HG03025 (cell line): ENCODE data around the gene ATG7.
"Not testable (repeated sequence)": the region's sequence is repeated elsewhere in the genome, so short reads cannot be mapped to it uniquely, and the experiment has no call there.

Experiments
- ATAC-seq: cut with Tn5 transposase; IDR thresholded peaks from one replicate; pipeline ENCODE4 v1.9.1; 2021; ENCODE audit warnings: mild to moderate bottlenecking, moderate library complexity; ENCODE audit not compliant: unreplicated experiment, low FRiP score

Gene ATG7

DNA sequence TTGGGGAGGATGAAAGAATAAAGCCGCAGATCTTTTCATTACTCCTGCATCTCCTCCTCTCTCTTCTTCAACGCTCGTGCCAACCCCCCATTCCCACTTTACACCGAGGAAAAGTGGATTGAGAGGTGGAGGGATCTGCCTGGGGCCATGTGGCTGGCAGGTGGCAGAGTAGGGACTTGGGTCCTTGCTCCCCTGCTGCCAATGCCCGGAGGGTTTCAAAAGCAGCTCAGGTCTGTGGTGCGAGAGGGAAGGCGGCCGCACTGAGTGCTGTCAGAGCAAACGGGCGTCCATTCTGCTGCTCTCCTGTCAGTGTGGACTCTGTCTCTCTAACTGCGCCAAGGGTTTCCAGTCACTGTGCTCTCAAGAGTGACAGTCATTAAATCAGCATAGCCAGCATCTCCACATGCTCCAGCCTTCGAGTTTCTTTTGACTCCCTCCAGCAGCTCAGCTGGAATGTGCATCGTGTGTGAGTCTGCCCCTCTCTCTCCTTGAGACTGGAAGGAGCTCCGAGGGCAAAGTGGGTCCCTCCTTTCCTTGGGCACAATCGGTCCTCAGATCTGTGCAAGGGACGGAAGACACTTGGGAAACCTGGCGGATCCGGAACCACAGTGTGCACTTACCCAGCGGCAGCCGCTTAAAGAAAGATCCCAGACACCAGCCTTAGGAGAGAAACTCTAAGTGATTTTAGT, 302.9 kb downstream of the ATG7 start:
- ATAC-seq: no peak

DNA sequence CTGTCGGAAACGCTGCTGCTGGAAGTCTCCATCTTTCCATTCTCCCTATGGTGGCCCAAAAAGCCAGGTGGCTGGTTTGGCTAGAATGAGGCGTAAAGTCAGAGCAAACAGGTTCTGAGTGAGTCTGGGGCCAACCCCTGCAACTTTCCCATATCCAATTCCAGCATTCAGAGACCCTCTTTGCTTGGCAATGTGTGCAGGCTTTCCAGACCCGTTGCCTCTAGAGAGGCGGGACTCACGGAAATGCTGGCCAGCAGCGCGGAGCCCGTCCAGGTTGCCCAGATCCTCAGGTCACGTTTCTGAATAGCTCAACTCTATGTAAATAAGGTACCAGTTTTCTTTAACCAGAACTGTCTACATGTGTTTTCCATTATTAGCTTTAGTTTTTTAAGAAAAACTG, 303.5 kb downstream of the ATG7 start:
- ATAC-seq: no peak

GRCh38 chr3:11576453-11576852, 304.3 kb downstream of the ATG7 start:
- no peak for ATAC-seq

GRCh38 chr3:11578169-11578568, 306.0 kb downstream of the ATG7 start:
- no peak for ATAC-seq

- no peak for ATAC-seq
Observed at GRCh38 chr3:11580645-11581044, 308.4 kb downstream of the ATG7 start.

GRCh38 chr3:11581237-11582190, 309.3 kb downstream of the ATG7 start:
- ATAC-seq: no peak

DNA sequence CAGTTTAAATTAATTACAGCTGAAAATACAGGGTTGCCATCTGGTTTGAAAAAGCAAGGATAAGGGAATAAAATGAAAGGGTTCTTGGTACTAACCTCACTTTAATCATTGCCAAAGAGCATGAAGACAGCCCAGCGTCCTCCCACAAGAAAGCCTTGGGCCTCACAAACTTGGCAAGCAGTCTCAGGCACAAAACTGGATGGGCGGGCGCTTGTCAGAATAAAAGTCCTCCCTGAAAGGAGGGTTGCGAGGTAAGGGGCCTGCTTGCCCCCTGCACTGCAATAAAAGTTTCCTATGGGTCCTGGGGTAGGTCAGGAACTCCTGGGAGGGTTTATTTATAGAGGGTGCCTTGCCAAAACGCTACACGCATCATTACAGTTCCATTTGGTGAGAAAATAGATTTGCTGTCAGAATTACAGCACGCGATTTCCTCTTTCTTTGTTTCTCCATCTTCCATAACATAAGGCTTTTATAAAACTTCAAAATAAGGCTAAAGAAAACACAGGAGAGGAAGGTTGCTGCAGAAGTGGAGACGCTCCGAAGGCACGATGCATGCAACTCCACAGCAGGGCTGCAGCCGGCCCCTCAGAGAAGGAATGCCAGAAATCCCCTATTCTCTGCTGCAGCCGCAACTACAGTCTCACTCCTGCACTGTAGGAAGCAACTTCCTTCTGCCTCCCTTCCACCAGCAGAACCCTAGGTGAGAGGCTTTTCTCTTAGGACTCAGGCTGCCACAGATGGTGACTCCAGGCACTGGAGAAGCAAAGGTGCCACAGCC, 310.2 kb downstream of the ATG7 start:
- ATAC-seq: no peak

GRCh38 chr3:11583235-11583634, 311.0 kb downstream of the ATG7 start:
- ATAC-seq: no peak

GRCh38 chr3:11583638-11584046, 311.4 kb downstream of the ATG7 start:
- no peak for ATAC-seq

- ATAC-seq: no peak
Observed at GRCh38 chr3:11584570-11584969, 312.4 kb downstream of the ATG7 start.

- no peak for ATAC-seq
Observed at GRCh38 chr3:11587766-11588165, 315.6 kb downstream of the ATG7 start.

DNA sequence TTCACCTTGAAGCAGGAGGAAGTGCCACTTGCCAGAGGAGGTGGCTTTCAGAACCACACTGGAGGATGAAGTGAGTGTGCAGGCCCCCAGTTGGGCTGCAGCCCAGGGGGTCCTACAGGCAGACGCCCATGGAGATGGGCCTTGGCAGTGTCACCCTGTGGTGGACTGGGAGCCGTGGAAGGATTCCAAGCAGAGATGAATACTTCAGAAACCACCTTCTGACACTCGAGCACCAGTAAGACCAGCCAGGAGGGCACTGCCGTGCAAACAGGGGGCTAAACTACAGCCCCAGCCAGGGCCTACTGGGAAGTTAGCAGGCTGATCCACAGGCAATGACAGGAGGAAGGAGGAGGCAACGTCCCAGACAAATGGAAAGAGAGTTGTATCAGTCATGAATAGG, 316.1 kb downstream of the ATG7 start:
- no peak for ATAC-seq

DNA sequence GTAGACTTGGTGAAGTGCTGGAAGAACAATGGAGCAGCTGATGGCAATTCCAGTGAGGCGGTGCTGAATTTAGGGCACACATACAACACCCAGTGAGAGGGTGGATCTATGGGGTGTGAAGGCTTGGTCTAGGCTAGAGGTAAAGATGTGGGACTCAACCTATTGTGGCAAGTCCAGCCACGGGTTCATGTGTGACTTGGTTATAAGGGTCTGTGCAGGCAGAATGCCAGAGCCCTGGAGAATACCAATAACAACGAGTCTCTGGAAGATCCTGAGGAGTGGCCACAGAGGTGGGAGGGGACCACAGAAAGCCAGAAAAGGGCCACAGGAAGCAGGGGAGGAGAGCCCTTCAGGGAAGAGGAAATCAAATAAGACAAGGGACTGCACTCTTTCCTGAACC, 316.6 kb downstream of the ATG7 start:
- no peak for ATAC-seq

DNA sequence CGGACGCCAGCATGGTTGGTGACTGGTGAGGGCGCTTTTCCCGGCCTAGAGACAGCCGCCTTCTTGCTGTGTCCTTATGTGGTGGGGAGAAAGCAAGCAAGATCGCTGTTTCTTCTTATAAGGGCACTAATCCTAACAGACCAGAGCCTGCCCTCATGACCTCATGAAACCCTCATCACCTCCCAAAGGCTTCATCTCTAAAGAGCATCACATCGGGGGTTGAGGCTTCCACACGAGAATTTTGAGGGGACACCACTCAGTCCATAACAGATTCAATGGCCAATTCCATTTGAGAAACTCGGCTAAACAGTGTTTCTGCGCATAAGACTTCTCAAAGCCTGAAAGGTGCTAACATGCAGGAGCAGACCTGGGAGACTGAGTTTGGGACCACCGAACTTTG, 317.5 kb downstream of the ATG7 start:
- no peak for ATAC-seq

GRCh38 chr3:11591002-11591355, 318.8 kb downstream of the ATG7 start:
- no peak for ATAC-seq

DNA sequence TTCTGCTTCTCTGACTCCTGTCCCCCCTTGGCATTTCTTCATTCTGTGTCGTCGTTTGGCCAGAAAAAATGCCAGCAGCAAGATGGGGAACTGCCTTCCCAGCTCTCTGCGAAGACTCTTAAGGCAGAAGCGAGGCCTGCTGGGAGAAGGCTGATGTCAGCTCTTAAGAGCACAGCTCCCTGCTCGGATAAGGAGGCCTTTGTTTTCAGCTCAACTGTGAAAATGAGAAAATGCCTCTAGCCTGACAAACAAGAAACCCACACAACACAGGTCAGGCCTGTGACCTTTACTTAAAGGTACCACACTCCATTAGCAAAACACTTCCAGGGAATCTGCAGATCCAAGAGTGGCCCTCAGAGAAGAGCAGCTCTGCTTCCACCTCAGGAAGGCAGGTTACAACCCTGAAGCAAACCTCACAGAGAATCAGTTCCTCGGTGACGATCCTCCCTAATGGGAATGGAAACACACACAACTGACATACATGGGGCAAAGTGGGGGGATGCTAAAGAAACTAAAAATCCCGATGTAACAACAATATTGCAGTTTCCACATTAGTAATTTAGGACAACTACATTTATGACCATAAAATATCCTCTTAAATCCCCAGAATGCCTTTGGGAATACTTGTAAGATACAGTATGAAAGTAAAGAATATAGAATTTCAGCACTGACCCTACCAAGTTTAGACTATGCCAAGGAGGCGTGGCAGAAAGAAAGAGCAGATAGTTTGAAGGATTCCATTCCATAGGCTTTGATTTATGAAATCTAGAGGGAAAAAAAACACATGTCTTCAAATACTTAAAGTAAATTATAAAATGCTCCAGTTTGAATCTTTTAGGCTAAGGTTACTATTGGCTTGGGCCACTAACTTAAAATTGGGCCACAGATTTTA, 319.4 kb downstream of the ATG7 start:
- no peak for ATAC-seq

DNA sequence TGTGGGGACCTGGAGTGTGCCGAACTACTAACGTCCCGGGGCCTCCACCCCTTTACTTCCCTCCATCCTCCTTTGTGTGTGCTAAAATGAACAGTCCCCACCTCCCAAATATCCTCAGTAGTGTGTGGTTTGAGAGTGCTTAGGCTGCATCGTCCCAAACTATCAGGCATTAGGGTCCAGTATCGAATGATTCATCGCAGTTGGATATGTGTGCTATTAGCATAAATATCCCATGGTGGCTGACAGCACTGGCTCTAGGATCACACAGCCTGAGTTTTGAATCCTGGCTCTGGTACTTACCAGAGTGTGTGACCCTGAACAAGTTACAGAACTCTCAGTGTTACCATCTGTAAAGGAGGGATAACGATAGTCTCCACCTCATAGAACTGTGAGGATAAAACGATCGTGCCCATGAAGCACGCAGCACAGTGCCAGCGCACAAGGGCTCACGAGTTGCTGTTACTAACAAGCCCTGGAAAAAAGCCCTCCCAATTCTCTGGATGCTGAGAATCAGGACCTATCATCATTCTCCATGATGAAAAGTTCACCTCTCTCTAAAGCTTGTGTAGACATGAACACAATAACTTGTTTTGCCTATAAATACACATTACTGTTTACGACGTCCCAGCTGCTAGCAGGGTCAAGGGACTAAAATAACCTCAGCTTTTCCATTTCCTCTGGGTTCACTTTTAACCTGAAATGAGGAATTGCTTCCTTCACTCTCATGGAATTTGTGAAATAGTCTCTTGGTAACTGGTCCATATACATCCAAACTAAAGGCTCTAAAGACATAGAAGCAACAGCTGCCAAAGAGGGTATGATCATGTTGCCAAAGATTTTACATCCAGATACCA, 320.5 kb downstream of the ATG7 start:
- no peak for ATAC-seq

GRCh38 chr3:11593318-11594034, 321.3 kb downstream of the ATG7 start:
- ATAC-seq: no peak

GRCh38 chr3:11595024-11595423, 322.8 kb downstream of the ATG7 start:
- not testable (repeated sequence) for ATAC-seq
